CMK (cell line): ENCODE measurements around the gene MYH11.
"Not testable (repeated sequence)": the region's sequence is repeated elsewhere in the genome, so short reads cannot be mapped to it uniquely, and the experiment has no call there.

ENCODE experiments used
- DNase-seq: peaks from one replicate; pipeline ENCODE4 v3.0.0-alpha.2; 2010; ENCODE audit warnings: low read depth

MYH11 gene

DNA sequence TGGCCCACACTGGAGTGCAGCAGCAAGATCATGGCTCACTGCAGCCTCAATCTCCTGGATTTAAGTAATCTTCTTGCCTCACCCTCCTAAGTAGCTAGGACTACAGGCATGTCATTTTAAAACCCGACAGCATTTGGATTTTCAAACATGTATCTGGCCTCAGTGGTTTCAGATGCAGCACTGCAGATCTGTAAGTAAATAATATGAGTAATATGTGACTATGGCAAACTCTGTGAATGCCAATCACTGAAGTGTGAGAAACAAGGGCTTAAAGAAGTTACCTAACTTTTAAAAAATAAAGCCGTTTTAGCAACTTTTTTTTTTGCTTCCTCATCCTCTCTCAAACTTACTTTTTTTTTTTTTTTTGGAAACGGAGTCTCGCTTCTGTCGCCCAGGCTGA lies 19.7 kb upstream of the MYH11 start:
- DNase-seq = no peak

DNA sequence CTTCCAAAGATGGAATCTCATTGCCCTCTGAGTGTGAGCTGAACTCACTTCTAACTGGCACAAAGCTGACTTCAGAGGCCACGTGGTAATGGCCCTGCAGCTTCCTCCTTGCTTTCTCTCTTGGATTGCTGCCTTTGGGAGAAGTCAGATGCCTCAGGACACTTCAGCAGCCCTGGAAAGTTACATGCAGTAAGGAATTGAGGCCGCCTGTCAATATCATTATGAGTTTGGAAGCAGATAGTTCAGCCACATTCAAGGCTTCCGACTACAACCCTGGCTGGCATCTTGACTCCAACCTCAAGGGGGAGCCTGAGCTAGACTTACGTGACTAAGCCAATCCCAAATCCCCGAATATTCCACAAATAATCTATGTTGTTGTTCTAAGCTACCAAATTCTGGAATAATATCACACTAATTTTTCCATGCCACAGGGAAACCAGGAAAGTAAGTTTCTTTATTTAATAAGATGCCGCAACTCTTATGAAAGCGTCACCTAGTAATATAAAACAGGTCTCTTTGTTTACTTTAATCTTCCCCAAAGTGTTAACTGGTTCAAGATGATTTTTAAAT lies 18.0 kb upstream of the MYH11 start:
- DNase-seq = no peak

- DNase-seq = no peak
Observed at GRCh38 chr16:15873737-15874136, 16.9 kb upstream of the MYH11 start.

DNA sequence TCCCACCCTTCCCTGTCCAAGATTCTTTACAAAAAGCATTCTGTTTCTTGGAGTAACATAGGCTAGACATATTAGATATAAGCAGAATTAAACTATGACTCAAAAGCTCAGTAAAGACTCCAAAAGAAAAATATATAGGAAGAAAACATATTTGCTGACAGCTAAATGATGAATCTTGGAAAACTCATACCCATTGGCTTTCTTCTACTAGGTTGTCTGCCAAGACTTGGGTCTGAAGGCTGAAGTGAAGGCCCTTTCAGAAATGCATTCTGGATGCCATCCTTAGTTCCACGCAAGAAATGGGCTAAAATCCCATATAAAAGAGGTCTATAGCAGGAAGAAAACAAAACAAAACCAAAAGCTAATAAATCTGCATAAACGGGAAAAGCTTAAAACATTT lies 16.5 kb upstream of the MYH11 start:
- DNase-seq = no peak

- no peak for DNase-seq
Observed at GRCh38 chr16:15870011-15870410, 13.2 kb upstream of the MYH11 start.

GRCh38 chr16:15866451-15866850 lies 9.6 kb upstream of the MYH11 start:
- no peak for DNase-seq

DNA sequence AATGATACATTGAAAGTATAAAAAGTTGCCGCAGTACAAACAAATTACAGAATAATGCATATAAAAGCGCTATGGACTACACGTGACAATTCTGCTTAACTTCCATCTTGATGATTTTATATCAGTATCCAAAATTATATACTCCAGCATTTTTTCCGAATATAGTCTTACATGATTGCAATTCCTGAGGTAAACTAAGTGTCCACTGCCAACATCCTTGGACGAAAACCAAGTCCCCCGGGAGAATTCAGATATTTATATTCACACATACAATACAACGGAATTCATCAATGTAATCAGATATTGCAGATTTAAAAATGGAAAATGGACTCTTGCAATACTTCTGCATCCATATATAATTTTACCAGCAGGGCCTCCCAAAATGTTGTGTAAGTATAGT lies 8.9 kb upstream of the MYH11 start:
- DNase-seq = no peak

DNA sequence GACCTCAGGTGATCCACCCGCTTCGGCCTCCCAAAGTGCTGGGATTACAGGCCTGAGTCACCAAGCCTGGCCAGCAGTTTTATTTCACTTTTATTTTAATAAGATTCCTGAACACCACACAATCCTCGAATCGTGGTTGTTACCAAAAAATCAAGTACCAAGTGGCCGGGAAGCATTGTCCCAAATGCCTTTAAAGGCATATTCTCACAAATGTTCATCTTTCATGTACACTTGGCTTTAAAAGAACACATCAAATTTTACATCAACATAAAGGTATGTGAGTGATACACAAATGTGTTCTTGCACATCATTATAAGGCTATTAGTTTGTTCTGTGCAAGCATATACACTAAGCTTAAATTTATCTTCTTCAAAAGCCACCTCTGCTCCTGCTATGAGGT lies 8.1 kb upstream of the MYH11 start:
- DNase-seq = no peak

- DNase-seq = no peak
Observed at GRCh38 chr16:15861996-15862395, 5.2 kb upstream of the MYH11 start.

GRCh38 chr16:15858921-15859668 lies 2.3 kb upstream of the MYH11 start:
- DNase-seq = no peak

DNA sequence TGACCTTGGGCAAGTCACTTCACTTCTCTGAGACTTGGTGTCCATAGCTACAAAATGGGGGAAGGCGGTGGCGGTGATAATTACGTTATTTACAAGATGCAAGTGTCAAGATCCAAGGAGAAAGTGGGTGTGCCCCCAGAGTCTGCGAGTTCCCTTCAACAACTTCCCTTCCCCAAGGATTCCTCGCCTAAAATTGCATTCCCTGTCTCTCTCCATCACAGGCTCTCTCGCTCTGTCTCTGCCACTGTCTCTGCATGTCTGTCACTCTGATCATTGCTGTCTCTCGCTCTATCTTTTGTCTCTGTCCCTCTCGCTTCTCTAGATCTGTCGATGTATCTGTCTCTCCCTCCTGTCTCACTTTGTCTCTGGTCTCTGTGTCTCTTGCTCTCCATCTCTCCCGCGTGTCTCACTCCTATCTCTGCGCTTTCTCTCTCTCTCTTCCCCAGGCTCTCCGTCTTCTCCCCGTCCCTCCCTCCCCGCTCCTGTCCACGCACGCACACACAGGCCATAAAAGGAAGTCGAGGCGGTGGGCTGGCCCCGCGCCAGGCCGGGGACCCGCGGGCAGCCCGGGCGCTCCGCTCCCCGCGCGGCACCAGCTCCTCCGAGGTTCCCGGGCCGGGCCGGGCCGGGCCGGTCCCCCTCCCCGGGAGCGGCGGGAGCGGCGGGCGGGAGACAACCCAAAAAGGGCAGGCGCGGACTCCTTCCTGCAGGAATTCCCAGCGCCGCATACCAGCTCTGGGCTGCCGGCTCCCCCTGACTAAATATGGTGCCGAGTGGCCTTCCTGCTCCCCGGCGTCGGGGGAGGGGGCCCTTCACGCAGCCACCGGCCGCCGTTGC lies 1.1 kb upstream of the MYH11 start:
- DNase-seq = no peak

GRCh38 chr16:15856182-15856581 lies 646 bp downstream of the MYH11 start:
- no peak for DNase-seq

- DNase-seq = no peak
Observed at GRCh38 chr16:15855704-15856003, 1.2 kb downstream of the MYH11 start.

DNA sequence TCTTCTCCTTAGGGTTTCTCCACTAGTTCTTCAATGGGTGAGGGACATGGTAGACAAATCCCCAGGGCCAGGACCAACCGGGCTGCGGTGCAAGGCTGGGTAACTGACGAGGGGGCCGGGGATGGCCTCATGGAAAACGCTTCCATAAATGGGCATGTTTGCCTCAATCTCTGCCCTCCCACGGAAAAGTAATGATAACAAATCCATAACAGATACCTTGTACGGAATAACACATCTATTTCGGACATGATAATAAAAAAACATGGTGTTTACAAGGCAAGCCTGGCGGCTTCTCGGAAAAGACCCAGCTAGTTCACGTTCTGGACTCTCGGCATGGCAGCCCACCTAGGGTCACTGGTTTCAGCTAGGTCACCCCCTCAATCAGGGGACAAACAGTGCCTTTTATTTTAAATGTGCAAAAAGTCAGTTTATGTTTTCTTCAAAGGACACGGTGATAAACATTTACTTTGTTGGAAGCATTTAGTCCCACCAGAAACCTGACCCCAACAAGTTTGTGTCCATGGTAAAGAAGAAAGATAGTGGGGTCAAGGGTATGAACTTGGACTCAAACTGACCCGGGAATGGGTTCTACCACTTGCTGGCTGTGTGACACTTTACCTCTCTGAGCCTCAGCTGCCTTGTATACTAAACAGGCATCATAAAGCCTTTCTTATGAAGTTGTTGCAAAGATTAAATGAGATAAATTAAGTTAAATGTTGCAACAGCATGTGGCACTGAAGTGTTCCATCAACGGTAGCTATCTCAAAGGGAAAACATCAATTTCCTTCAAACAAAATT lies 1.7 kb downstream of the MYH11 start:
- DNase-seq = no peak

GRCh38 chr16:15854061-15854460 lies 2.8 kb downstream of the MYH11 start:
- no peak for DNase-seq

GRCh38 chr16:15853021-15853420 lies 3.8 kb downstream of the MYH11 start:
- no peak for DNase-seq

GRCh38 chr16:15850555-15850954 lies 6.3 kb downstream of the MYH11 start:
- DNase-seq = not testable (repeated sequence)

- DNase-seq = no peak
Observed at GRCh38 chr16:15849209-15849981, 7.4 kb downstream of the MYH11 start.

- DNase-seq = no peak
Observed at GRCh38 chr16:15847611-15848175, 9.1 kb downstream of the MYH11 start.

GRCh38 chr16:15846510-15846909 lies 10.3 kb downstream of the MYH11 start:
- no peak for DNase-seq

DNA sequence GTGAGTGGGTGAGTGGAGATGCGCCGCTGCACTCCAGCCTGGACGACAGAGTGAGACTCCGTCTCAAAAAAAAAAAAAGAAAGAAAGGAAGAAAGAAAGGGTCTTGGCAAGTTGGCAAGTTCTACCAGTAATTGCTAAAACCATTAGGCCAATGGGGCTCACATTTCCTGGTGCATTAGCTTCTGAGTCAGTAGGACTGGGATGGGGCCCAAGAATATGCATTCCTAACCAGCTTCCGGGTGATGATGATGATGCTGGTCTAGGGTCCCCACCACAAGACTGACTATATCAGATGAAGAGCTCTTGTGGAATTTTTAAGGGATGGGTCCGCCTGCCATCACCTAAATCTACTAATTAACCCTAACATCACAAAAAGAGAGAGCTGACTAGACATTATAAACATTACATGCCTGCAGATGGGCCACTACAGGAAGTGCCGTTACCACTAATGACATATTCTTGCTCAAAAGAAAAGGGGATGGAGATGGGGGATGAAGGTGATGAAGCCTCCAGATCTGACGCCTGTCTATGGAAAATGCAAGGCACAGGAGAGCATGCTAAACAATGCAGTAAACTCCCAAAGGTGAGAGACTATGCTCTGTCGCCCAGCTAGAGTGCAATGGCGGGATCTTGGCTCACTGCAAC lies 13.1 kb downstream of the MYH11 start:
- no peak for DNase-seq
